Peyer's patch (tissue), 4 donors: ENCODE data around the gene HGF. TPM values are rescaled to one million over a fixed set of nuclear protein-coding genes. Genes with fewer than 3 reads are reported as not detected.

Source experiments
- DNase-seq, 3 donors: peaks; one replicate each; pipeline ENCODE4 v3.0.0-alpha.2; 2017 to 2019
- H3K27ac ChIP-seq, 4 donors: fragments of 200-600 bp; sonication (generic); one replicate each; pipeline ENCODE4 v1.5.1; 2016 to 2019
- H3K27me3 ChIP-seq, 2 donors: fragments of 200-600 bp; sonication (generic); one replicate each; pipeline ENCODE4 v1.5.1; 2019
- H3K36me3 ChIP-seq, 3 donors: fragments of 200-600 bp; sonication (generic); one replicate each; pipeline ENCODE4 v1.5.1; 2016 to 2019
- H3K4me1 ChIP-seq, 4 donors: fragments of 200-600 bp; sonication (generic); one replicate each; pipeline ENCODE4 v1.5.1; 2016 to 2019
- H3K4me3 ChIP-seq, 4 donors: fragments of 200-600 bp; sonication (generic); 1 replicate in 3 of 4; 2 replicates in 1 of 4; pipeline ENCODE4 v1.5.1; 2016 to 2019; ENCODE audit warnings: mild to moderate bottlenecking in 1 of 4
- H3K9me3 ChIP-seq, 4 donors: fragments of 200-600 bp; sonication (generic); one replicate each; pipeline ENCODE4 v1.5.1; 2016 to 2019; ENCODE audit warnings: mild to moderate bottlenecking in 1 of 4
- POLR2A ChIP-seq, 2 donors: fragments of 450-650 bp; IDR thresholded peaks; one replicate each; pipeline ENCODE4 v1.5.1; 2017; ENCODE audit warnings: antibody characterized with exemption in 2 of 2, mild to moderate bottlenecking in 2 of 2, moderate library complexity in 2 of 2
- total RNA-seq, 4 donors: library from RNA; depleted of rRNA; stranded (reverse); fragments of >200 nt; gene quantifications; one replicate each; pipeline ENCODE4 v1.1.0, GENCODE V29; 2016
- TF ChIP-seq, protein P1 (sequence below), 6 experiments: fragments of 450-650 bp in 4 of 6; fragments of 200-600 bp in 2 of 6; sonication (generic) in 1 of 6; IDR thresholded peaks; one replicate each; pipeline ENCODE4 v1.5.1; 2017 to 2019; ENCODE audit warnings: antibody characterized with exemption in 6 of 6, mild to moderate bottlenecking in 3 of 6, moderate library complexity in 1 of 6

HGF gene
- total RNA-seq, 4 donors from 2014 or later = 0.88 to 5.0 (median 3.8) TPM

DNA sequence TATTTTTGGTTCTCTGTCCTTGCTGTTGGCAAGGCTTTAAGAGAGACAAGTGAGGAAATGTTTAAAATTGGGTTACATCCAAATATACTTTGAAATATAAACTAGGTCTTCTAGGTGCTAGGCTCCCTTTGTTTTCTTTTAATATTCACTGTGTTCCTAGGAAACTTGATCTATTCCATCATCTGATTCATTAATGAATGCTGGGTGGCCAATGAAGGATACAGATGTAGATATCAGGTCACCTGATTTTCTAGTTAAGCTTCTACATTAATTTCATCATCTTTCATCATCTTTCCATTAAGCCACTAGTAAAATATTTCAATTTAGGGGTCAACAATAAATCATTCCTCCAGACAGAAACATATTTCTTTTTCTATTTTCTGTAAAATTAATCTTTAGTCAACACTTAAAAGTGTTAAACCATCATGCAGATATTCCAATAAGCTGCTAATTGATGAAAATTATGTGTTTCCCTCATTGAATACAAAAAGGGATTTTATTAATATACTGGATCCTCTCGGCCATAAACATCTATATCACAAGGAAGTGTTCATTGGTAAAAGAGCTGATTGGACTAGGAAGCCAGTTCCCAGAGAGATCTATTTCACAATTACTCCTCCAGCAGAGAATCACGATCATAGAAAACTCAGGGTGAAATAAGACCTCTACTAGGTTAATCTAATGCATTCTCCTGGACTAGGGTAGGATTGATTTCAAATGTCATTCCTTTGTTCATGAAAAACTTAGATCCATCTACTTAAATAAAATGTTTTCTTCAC lies 14.7 kb downstream of the HGF start:
- Histone ChIP-seq H3K36me3 (no peaks in the 10 kb centered on the region), H3K9me3 (no peaks in the 10 kb centered on the region), H3K4me3 (no peak overlapping the region), H3K4me1 (no peaks in the 10 kb centered on the region), H3K27ac (no peak overlapping the region), H3K27me3 (no peaks in the 10 kb centered on the region)
- no peak for DNase-seq
- TF ChIP-seq POLR2A (IDR thresholded peaks at IDR 0.05) = no peak
- TF ChIP-seq, protein P1, sequence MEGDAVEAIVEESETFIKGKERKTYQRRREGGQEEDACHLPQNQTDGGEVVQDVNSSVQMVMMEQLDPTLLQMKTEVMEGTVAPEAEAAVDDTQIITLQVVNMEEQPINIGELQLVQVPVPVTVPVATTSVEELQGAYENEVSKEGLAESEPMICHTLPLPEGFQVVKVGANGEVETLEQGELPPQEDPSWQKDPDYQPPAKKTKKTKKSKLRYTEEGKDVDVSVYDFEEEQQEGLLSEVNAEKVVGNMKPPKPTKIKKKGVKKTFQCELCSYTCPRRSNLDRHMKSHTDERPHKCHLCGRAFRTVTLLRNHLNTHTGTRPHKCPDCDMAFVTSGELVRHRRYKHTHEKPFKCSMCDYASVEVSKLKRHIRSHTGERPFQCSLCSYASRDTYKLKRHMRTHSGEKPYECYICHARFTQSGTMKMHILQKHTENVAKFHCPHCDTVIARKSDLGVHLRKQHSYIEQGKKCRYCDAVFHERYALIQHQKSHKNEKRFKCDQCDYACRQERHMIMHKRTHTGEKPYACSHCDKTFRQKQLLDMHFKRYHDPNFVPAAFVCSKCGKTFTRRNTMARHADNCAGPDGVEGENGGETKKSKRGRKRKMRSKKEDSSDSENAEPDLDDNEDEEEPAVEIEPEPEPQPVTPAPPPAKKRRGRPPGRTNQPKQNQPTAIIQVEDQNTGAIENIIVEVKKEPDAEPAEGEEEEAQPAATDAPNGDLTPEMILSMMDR (IDR thresholded peaks at IDR 0.05) = no peak

DNA sequence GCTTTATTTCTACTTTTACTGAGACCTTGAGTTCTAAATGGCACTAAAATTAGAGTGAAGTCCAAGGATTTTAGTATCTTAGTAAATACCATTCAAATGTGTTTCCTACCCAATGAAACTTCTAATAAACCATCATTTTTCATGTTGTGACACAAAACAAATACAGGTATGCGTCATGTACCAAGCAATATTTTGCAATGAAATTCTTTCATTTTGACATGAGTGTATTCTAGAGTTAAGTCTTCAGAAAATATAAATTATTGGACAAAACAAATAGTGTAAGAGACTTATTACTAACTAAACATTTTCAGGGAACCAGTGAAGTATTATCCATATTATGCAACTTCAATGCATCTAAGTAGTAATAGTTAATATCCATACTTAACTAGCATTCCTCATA lies 16.5 kb downstream of the HGF start:
- H3K9me3 ChIP-seq = no peaks in the 10 kb centered on the region
- TF ChIP-seq, protein P1 (IDR thresholded peaks at IDR 0.05) = no peak
- TF ChIP-seq POLR2A (IDR thresholded peaks at IDR 0.05) = no peak
- H3K36me3 ChIP-seq = no peaks in the 10 kb centered on the region
- DNase-seq = no peak
- no peaks in the 10 kb centered on the region for H3K4me1 ChIP-seq
- no peak overlapping the region for H3K27ac ChIP-seq
- H3K4me3 ChIP-seq = no peak overlapping the region
- no peaks in the 10 kb centered on the region for H3K27me3 ChIP-seq

DNA sequence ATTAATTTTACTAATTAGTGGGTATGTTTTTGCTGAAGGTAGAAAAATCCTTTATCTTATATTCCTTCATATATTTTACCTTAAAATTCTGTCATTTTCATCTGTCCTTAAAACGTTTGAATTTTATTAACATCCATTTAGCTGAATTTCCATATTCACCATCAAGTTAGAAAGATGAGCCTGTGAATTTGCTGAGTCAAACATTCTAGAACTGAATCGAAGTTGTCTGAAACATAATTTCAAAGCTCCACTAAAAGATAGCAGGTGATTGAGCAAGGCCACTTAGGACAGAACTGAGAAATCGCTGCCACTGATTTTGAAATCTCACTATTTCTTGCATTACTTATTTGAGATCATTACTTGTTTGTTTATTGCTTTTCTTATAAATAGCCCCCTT lies 17.5 kb downstream of the HGF start:
- no peak overlapping the region for H3K27ac ChIP-seq
- no peak for TF ChIP-seq POLR2A (IDR thresholded peaks at IDR 0.05)
- TF ChIP-seq, protein P1 (IDR thresholded peaks at IDR 0.05) = no peak
- H3K4me1 ChIP-seq = no peaks in the 10 kb centered on the region
- H3K4me3 ChIP-seq = no peak overlapping the region
- no peaks in the 10 kb centered on the region for H3K27me3 ChIP-seq
- no peaks in the 10 kb centered on the region for H3K36me3 ChIP-seq
- no peaks in the 10 kb centered on the region for H3K9me3 ChIP-seq
- DNase-seq = no peak

DNA sequence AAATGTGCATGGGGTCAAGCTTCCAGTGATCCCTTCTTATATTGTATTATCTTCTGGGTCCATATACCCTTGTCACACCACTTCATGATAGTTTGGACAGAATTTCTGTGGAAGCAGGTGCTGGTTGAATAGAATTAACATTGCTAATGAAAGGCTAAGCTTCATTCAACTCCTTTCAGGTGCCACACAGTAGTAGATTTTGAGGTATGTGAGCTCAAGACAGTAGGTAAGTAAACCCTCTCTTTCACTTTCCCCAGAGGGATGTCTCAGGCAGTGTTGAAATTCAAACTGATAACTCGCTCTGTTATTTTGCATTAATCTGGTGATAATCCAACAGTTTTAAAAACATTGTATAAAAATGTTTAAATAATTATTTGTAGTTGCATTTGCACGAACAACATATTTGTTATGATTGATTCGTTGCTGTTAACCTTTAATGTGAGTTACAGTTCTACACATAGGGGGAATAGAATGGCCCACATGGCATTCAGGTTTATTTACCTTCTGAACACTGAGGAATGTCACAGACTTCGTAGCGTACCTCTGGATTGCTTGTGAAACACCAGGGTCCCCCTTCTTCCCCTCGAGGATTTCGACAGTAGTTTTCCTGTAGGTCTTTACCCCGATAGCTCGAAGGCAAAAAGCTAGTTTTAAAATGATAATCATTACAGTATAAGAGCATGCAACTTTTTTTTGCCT lies 18.1 kb downstream of the HGF start:
- no peak for DNase-seq
- no peaks in the 10 kb centered on the region for H3K27me3 ChIP-seq
- TF ChIP-seq, protein P1 (IDR thresholded peaks at IDR 0.05) = no peak
- no peak for TF ChIP-seq POLR2A (IDR thresholded peaks at IDR 0.05)
- no peak overlapping the region for H3K4me3 ChIP-seq
- no peak overlapping the region for H3K27ac ChIP-seq
- no peaks in the 10 kb centered on the region for H3K4me1 ChIP-seq
- H3K9me3 ChIP-seq = no peaks in the 10 kb centered on the region
- no peaks in the 10 kb centered on the region for H3K36me3 ChIP-seq

DNA sequence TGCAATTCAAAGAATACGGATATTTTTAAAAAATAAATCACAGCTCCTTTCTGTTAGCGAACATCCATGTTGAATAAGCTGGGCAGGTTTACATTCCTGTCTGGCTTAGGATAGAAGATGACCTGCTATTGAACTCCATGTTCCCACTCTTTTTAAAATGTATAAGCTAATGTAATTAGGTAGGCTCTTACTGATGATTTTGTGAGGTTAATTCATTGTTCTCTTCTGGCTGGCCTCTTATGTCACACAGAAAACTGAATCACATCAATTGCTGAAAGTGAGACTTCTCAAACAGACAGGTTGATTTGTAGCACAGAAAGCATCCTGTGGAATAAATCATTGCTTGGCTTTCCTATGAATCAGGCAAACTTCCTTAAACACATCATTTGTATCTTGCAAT lies 24.2 kb downstream of the HGF start:
- Histone ChIP-seq H3K27me3 (no peaks in the 10 kb centered on the region), H3K36me3 (no peaks in the 10 kb centered on the region), H3K4me1 (no peaks in the 10 kb centered on the region), H3K4me3 (no peak overlapping the region), H3K27ac (no peak overlapping the region), H3K9me3 (no peaks in the 10 kb centered on the region)
- no peak for DNase-seq
- TF ChIP-seq, protein P1 (IDR thresholded peaks at IDR 0.05) = no peak
- TF ChIP-seq POLR2A (IDR thresholded peaks at IDR 0.05) = no peak
